Stimulated activated CD8-positive, alpha-beta memory T cell treated with anti-CD3 and anti-CD28 coated beads, Interleukin-15, amount 100 ng/mL, for 4 hours (primary cell): ENCODE results near the gene MRPL36.

ENCODE experiments used
- DNase-seq, 2 donors: peaks; one replicate each; pipeline ENCODE4 v3.0.0-alpha.2; 2020; ENCODE audit warnings: low read depth in 2 of 2

Gene MRPL36

DNA sequence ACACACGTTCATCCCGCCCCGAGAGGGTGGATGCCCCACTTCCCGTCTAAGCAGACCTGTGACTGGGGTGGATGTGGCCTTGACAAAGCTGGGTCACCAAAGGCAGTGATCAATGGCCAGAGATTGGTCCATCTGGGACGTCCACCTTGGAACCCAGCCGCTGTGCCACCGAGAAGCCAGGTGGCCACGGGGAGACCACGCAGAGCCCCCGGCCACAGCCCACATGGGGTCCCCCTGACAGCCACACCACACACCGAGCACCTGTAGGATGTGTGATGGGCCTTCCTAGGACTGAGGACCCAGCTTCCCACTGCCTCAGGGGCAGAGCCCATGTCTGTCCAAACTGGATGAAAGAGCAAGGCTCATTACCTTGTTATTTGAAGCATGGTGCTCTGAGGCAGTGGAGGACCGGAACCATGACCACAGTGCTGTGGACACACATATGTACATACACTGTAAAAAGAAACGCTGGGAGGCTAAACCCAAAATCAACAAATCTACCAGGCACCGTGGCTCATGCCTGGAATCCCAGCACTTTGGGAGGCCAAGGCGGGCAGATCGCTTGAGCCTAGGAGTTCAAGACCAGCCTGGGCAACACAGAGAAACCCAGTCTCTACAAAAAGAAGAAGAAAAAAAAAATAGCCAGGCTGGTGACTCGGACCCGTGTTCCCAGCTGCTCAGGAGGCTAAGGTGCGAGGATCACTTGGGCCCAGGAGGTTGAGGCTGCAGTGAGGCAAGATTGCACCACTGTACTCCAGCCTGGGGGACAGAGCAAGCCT lies 50.1 kb downstream of the MRPL36 start:
- no peak for DNase-seq

DNA sequence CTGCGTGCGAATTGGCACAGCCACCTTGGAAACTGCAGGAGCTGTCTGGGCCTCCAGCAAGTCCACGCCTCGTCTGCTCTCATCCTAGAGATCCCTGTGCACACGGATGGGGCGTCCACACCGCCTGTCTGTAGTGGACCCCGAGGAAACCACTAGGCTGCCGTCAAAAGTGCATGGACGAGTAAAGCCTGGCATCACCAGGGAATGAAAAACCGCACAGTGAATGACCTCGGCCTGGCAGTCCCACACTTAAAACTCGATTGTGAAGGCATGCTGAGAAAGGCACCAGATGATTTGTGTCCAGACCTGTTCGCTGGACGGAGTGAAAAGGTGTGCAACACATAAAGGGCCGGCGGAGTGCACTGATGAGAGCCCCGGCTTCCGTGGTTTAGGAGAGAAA lies 50.8 kb downstream of the MRPL36 start:
- DNase-seq: no peak
